Activated CD4-positive, alpha-beta T cell treated with anti-CD3 and anti-CD28 coated beads, Interleukin-2, amount 50 U/mL, for 24 hours (primary cell): Measurements from ENCODE around the gene BCL10.
A peak's percentile ranks its signal among the peaks of the same experiment; 100 is the strongest.

ENCODE experiments used
- DNase-seq, 2 donors: peaks; one replicate each; pipeline ENCODE4 v3.0.0-alpha.2; 2020; ENCODE audit warnings: low read depth in 1 of 2, low spot score in 1 of 2

Gene BCL10

DNA sequence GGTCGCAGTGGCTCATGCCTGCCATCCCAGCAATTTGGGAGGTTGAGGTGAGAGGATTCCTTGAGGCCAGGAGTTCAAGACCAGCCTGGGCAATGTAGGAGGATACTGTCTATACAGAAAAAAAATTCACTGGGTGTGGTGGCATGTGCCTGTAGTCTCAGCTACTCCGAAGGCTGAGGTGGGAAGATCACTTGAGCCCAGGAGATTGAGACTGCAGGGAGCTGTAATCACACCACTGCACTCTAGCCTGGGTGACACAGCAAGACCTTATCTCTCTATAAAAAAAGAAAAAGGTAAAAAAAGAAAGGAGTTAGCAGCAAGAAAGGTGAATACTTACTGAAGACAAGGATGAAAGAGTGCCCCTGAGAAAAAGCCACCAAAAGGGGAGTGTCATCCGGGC is 23.7 kb upstream of the BCL10 start:
- no peak for DNase-seq

DNA sequence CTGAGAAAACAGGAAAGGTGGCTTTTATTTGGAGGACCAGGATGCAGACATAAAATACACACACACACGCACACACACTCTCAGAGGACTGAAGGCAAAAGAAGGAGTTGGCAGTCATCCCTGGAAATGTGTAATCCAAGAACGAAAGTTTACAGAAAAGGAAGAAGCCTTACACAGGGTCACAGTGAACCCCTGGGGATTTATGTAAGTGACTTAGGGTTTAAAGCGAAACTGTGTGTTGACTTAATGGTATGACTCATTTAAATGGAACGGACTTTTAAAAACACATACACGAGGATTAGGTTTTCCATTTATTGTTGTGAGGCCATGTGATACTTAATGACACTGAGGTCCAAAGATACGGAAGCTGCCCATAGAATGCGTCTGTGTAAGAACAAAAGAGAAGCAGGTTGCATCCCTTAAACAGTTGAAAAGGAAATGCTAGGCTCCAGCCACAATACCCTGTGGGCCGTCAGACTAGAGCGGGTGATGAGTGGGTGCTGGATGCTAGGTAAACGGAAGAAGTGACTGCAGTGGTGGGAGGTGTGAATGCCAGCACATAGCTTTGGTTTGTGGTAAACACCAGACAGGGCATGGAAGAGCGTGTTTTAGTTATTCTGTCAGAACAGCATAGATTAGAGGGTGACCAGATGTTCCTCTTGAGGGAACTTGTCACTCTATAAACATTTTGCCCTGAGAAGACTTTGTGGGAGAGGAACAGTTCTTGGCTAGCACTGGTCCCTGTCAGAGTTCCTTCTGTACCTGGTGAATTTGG is 21.6 kb upstream of the BCL10 start:
- DNase-seq = peak; percentile 33 to 75

DNA sequence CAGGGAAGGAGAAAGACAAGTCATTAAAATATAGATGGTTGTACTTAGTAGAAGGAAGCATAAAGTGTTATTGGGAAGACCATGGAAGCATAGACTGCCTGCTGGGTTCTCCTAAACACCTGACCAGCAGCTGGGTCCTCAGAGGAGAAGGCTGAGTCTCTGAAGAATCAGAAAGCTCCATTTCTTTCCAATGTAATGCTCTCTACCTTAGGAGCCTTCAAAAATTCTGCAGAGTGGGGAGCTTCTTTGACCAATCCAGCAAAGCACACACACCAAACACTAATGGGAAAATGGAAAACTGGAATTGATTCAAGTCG is 21.1 kb upstream of the BCL10 start:
- no peak for DNase-seq

- DNase-seq = no peak
Measured at GRCh38 chr1:85296980-85297379, 20.5 kb upstream of the BCL10 start.

DNA sequence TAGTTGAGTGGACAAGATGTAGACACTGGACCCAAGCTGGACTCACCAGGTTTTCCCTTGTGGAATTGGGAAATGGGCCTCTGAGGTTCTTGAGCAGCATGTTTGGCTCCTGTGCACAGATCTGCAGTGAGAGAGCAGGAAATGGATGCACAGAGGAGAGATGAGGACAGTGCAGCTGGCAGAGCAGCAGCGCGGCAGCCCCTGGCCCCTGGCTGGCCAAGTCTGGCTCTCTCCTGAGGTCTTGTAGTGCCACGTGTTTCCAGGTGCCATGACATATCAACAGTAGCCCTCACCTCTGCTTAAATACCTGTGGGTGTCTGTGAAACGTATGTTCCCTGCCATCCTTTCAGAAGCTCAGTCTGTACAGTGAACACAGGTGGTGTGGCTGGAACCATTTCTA is 19.2 kb upstream of the BCL10 start:
- no peak for DNase-seq

DNA sequence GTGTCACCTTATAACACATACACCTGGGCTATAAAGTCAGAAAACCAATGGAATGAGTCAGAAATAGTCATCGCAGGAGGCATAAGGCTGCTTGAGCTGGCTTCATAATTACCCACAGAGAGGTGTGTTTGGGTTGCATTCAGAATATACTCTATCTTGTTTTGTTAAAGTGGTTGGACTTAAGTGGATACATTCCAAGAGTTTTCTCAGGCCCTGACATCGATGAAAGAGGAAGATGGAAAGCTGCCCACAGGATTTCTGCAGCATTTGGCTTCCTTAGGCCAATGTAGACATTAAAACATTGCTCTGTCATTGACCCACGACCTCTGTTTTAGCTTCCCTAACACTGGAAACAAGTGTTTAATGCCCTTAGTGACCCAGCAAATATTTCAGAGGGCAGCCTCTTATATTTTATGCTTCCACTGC is 18.6 kb upstream of the BCL10 start:
- no peak for DNase-seq

DNA sequence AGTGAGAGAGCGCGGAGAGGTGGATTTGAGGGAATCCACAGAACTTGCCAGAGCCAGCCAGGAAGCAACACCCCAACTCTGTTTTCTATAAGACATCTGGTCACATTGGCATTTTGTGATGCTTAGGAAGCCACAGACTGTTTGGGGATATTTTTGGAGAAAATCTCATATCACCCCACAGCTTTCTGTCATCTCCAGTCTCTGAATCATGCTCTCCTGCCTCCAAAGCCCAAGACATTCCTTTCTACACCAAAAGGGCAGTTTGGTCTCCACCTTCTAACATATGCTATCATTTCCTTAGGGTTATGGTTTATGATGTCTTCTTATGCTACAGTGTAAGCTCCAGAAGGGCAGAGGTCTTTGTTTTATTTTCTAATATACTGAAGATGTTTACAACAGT is 14.4 kb upstream of the BCL10 start:
- DNase-seq = no peak

GRCh38 chr1:85289848-85290335 is 13.5 kb upstream of the BCL10 start:
- DNase-seq = no peak

DNA sequence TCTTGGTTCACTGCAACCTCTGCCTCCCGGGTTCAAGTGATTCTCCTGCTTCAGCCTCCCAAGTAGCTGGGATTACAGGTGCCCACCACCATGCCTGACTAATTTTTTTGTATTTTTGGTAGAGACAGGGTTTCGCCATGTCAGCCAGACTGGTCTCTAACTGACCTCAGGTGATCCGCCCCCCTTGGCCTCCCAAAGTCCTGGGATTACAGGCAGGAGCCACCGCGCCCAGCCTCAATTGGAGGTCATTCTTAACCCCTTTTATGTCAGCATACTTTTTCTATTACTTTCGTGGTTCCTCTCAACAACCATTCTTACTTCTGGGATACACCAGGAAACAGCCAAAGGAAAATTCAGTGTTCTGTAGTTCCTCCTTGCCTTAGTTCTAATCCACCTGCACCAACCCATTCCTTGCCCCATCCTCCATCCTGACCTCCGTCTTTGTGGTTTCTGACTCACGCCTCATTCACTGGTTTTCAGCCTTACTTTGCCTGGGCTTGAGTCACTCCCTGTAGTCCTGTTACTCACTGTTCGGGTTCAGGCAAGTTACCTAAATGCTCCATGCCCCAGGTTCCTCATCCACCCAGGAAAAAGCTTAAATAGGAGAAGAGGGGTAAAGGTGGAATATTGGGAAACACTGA is 12.9 kb upstream of the BCL10 start:
- no peak for DNase-seq

- no peak for DNase-seq
Measured at GRCh38 chr1:85284202-85284601, 7.8 kb upstream of the BCL10 start.

DNA sequence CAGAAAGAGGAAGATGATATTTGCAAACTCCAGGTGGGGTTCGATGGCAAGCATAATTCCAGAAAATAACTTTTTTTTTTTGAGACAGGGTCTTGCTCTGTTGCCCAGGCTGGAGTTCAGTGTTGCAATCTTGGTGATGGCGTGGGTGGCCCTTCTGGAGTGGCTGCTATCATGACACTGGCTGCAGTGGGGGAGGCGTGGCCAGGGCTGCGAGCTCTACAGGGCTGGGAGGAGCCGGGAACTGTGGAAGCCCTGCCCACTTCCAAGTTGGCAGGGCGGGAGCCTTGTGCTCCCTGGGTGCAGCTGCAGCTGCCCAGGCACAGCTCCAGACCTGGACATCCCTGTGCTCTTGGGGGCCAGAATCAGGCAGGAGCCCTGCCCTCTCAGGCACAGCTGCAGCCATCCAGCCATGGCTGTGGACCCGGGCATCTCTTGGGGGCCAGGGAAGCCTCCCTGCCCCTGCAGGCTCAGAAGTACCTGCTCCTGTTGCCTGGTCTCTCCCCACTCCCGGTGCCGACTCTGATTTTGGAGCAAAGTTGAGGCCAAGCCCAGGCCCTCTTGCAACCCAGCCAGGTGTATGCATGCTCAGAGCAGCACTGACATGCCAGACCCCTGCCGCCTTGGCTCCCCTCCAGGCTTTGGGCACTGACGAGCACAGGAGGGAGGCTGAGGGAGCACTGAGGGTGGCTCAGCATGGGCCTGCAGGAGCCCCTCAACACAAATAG is 7.2 kb upstream of the BCL10 start:
- DNase-seq = no peak

GRCh38 chr1:85282424-85282823 is 6.0 kb upstream of the BCL10 start:
- no peak for DNase-seq

- DNase-seq = no peak
Measured at GRCh38 chr1:85280636-85281035, 4.2 kb upstream of the BCL10 start.

DNA sequence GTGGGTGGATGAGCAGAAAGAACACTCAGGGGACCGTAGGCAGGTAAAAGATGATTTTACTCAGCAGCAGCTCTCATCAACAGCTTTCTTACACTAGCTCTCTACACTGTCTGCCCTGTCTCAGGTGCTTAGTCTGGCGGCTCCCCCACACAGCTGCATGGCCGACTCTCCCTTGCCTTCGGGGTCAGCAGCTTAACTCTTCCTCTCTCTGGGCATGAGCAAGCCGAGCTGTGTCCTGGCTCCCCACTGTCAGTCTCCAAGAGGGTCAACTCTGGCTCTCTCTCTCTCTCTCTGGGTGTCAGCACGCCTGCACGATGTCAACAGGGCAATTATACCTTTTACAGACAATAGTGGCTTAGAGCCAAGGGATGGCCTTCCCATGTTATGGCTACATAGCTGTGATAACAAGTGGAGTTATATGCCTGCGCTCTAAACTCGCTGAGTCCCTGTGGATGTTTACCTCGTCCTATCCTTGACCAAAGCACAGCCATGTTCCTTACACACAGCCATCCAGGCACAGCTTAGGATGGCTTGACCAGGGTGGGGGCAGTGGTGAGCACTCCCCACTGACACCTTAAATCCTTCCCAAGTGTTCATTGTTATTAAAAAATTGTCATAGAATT is 3.1 kb upstream of the BCL10 start:
- DNase-seq = no peak

GRCh38 chr1:85278853-85279314 is 2.5 kb upstream of the BCL10 start:
- DNase-seq = peak in 1 of 2 donors; percentile 48

- DNase-seq = no peak
Measured at GRCh38 chr1:85277802-85278201, 1.4 kb upstream of the BCL10 start.

DNA sequence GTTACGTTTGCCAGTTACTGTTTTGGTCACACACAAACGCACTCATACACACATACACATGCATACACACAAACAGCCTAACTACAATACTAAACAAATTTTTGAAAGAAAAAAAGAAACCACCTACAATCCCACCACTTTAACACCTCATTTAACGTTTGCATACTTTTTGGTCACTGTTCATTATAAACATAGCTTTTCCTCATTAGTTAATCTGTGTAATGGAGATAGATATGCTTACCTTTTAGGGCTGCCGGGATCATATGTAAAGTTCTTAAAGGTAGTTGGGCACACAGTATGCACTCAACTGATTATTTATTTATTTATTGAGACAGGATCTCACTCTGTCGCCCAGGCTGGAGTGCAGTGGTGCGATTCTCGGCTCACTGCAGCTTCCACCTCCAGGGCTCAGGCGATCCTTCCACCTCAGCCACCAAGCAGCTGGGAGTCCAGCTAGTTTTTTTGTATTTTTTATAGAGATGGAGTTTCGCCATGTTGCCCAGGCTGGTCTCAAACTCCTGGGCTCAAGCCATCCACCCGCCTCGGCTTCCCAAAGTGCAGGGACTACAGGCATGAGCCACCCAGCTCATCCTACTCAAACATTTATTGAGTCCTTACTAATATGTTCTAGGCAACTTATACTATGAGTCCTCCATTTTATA is 677 bp upstream of the BCL10 start:
- DNase-seq = no peak

- DNase-seq = peak in 1 of 2 donors; percentile 15
Measured at GRCh38 chr1:85275701-85276214, 674 bp downstream of the BCL10 start.

- DNase-seq = no peak
Measured at GRCh38 chr1:85274969-85275453, 1.4 kb downstream of the BCL10 start.

GRCh38 chr1:85273397-85273796 is 3.0 kb downstream of the BCL10 start:
- DNase-seq = no peak
